Measurements from ENCODE around the gene IL17C.

Gene IL17C

GRCh38 chr16:88601313-88602036, 36.9 kb upstream of the IL17C start:
- TF ChIP-seq, protein P1, sequence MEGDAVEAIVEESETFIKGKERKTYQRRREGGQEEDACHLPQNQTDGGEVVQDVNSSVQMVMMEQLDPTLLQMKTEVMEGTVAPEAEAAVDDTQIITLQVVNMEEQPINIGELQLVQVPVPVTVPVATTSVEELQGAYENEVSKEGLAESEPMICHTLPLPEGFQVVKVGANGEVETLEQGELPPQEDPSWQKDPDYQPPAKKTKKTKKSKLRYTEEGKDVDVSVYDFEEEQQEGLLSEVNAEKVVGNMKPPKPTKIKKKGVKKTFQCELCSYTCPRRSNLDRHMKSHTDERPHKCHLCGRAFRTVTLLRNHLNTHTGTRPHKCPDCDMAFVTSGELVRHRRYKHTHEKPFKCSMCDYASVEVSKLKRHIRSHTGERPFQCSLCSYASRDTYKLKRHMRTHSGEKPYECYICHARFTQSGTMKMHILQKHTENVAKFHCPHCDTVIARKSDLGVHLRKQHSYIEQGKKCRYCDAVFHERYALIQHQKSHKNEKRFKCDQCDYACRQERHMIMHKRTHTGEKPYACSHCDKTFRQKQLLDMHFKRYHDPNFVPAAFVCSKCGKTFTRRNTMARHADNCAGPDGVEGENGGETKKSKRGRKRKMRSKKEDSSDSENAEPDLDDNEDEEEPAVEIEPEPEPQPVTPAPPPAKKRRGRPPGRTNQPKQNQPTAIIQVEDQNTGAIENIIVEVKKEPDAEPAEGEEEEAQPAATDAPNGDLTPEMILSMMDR (IDR thresholded peaks at IDR 0.05) = no peak

GRCh38 chr16:88602091-88602490, 36.3 kb upstream of the IL17C start:
- TF ChIP-seq, protein P1 (IDR thresholded peaks at IDR 0.05) = no peak

GRCh38 chr16:88605186-88606147, 32.9 kb upstream of the IL17C start:
- TF ChIP-seq, protein P1 (IDR thresholded peaks at IDR 0.05) = no peak

DNA sequence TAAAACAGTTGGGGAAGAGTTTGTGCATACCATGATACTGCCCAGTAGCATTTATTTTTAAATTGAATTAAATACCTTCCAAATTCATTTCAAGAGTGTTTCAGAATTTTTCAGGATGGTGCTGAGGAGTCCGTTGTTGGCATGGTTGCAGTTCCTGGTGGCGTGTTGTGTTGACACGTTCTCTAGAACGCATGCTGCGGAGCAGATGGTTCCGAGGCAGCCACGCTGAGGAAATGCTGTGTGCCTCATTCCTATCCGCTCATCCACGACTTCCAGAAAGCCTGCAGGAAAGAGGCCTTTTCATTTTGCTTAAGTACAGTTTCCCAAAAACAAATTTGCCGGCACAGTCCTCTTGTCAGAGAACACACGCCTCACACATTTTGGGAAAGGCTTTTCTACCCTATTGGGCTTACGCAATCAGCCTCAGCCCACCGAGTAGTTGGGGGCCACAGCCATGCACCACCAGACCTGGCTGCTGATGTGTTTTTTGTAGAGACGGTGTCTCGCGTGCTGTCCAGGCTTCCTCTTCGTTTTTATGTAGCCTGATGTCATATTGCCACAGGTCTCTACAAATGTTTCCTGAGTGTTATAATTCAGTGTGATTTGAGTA, 32.1 kb upstream of the IL17C start:
- TF ChIP-seq, protein P1 (IDR thresholded peaks at IDR 0.05) = no peak

DNA sequence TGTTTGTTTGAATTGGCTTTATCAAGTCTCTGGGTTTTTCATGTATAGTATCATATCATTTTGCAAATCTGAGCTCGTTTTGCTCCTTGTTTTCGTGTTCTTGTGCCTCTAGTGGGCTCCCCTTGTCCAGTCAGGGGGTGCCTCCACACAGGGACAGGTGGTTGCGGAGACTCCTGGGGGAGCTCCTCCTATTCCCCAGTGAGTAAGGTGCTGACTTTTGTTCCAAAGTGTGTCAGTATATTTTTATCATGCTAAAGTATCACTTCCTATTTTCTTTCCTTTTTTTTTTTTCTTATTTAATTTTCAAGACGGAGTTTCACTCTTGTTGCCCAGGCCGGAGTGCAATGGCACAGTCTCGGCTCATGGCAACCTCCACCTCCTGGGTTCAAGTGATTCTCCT, 30.3 kb upstream of the IL17C start:
- TF ChIP-seq, protein P1 (IDR thresholded peaks at IDR 0.05) = no peak

DNA sequence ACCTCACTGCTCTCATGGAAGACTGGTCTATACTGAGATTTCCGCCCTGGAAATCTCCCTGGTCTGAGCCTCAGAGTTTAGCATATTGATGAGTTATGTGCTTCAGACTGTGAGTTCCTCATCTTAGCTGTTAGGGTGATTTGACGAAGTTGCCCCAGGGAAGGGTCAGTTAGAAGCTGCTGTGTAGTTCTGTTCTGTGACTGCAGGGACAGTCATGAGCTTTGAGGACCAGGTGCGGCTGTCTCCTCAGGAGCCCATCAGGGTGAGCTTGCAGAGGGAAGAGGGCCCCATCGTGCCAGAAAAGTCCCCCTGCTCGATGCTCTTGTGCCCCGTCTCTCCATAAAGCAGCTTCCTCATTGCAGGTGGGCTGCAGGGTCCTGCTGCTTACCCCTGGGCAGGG, 28.3 kb upstream of the IL17C start:
- TF ChIP-seq, protein P1 (IDR thresholded peaks at IDR 0.05) = no peak
